Activated CD4-positive, CD25-positive, alpha-beta regulatory T cell treated with anti-CD3 and anti-CD28 coated beads, Interleukin-2, amount 50 U/mL, for 16 hours (primary cell): ENCODE results near the gene SORCS1.

ENCODE experiments used
- DNase-seq: peaks from one replicate; pipeline ENCODE4 v3.0.0-alpha.2; 2020; ENCODE audit warnings: low read depth, low spot score

SORCS1 gene

DNA sequence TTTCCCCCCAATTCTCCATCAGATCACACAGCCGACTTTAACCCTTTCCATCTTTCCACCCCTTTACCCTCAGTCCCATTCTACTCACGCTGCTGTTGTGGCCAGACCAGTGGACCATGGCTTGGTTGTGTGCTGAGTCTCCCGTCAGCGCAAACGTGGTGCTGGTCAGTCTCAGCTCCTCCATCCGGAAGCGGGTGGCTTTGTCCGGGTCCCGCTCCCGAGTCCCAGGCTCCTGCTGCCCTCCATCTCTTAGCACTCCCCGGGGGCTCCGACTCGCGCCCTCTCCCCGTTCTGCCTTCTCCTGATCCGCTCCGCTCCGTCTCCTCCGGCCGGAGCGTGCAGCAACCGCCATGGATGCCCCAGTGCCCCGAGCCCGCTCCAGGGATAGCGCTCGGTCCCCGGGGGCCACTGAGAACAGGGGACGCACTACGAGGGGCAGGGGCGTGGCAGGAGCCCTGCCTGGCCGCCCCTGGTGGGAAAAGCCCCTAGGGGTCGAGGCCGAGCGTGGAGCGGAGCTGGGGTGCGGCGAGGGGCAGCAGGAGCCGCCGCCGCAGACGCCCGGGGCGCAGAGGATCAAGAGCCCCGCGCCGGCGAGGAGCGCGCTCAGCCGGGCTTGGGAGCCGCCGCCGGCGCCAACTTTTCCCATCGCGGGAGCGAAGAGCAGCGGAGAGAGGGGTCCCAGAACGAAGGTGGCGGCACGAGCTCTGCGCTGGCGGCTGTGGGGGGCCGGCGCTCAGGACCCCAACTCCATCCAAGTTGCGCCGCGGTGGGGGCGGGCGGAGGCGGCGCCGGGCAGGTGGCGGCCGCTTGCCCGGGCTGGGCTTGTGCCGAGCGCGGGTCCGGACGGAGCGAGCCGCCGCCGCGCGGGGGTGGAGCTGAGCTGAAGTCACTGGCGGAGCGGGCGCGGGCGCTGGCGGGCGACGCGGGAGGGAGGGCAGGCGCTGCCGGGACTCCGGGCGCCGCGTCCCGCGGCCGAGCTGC lies at the start of gene SORCS1:
Gene SORCS1 (minus strand): TSS at position 826 of the 981 bp plus-strand sequence.
- DNase-seq: no peak

DNA sequence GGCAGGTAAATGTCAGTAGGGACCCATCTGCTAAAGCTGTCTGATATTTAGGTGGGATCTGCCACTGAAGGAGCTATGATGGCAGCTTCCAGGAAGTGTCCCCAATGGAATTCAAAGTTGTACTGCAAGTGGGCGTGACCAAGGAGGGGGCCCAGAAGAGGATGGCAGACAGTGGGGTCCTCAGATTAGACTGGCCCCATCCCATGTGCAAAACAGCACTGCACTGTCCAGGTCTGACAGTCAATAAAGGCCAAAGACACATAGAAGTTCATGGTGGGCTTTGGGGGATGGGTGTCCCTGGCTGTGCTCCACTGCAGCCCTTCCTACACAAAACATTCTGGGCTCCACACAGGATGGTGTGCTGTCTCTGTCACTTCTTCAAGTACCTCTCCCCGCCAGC lies 49.8 kb upstream of the SORCS1 start:
- no peak for DNase-seq

DNA sequence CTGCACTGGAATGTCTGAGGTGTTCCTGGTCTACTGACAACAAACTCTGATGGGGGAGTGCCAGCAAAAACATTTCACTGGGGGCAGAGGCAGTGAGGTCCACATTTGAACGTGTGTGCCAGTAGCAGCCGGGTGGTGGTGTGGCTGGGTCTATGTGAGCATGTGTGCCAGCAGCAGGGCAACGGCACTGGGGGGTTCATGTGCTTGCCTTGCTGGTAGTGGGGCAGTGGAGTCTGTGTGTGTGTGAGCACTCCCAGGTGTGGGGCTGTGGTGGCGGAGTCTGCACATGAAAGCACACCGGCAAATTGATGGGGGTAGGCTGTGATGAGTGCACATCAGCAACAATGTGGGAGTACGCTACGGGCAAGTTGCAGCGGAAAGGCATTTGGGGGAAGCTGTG lies 49.4 kb upstream of the SORCS1 start:
- no peak for DNase-seq

DNA sequence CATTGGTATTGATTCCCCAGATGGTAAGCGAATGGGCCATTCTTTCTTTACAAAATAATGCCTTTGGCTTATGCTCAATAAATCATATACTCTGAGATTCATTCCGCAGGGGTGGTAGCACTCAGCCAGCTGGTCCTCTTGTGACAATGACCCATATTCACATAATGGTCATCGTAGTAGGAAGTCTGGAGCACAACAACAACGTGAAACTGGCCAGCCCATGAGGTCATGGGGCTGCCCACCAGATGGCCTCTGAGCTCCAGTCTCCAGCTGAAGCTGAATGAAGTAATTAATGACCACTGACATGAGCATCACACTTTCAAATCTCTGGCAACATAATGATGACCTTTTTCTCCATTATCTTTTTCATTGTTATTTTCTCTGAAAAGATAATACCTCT lies 42.3 kb upstream of the SORCS1 start:
- DNase-seq: no peak

DNA sequence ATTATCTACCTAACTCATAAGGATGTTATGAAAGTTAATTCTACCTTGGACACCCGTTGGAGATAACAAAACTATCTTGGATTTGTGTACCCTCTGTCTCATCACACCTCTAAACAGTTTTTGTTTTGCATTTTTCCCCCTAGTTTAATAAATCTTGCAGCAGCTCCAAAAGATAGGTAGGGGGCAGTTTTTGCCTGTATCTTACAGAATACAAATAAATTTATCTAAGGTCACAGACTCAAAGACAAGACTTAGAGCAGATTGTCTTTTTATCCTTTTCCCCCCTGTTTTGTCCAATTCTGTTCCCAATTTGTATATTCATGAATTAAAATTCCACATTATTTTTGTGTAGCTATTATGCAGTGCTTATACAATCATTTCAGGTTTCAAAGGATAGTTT lies 5.0 kb upstream of the SORCS1 start:
- DNase-seq: no peak

DNA sequence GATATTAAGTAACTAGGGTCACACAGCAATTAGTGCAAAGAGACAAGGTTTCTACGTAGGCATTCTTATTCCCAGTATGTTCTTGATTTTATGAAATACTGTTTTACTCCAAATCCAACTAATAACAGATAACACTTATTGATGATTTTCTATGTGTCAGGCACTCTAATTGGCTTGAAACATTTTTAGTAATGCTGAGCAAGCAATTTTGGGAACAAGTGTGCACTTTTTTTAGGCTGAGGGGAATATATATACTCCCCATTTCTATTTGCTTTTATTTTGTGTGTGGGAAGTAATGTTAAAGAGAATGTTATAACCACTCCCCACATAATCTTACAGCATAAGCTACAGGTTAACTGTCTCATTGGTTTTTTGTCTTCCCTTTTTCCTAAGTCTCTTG lies 4.2 kb upstream of the SORCS1 start:
- no peak for DNase-seq

DNA sequence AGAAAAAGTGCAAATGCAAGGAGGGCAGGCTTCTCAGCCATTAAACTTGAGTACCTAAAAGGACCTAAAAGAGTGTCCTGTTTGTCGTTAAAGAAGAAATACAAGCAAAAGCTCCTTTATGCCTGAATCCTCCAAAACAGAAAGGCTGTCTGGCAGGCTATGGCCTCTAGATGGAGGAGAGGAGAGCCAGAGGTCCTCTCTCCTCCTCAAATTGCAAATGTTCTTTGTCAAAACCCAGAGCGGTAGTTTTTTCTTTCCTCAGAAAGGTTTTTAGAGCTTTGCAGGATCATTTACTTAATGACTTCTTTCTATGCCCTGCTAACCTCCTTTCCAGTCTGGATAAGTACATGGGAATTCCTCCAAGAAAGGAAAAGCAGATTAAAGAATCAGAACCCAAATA lies 1.9 kb upstream of the SORCS1 start:
- DNase-seq: no peak

DNA sequence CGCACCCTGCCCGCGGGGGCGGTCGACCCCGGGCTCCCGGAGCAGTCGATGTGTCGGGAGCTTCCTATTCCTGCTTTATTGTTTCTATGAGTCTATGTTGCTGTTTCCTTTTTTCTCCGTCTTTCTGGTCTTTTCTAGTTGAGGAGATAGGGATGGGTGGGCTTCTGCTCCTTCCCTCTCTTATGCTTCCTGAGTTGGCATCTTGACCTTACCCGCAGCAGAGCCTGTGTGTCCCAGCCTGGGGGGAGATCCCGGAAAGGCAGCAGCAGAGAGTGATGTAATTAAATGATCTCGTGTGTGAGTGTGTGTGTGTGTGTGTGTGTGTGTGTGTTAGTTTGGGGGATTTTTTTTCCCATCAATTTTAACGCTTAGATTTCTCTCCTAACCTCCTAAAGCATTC lies 486 bp upstream of the SORCS1 start:
- no peak for DNase-seq

DNA sequence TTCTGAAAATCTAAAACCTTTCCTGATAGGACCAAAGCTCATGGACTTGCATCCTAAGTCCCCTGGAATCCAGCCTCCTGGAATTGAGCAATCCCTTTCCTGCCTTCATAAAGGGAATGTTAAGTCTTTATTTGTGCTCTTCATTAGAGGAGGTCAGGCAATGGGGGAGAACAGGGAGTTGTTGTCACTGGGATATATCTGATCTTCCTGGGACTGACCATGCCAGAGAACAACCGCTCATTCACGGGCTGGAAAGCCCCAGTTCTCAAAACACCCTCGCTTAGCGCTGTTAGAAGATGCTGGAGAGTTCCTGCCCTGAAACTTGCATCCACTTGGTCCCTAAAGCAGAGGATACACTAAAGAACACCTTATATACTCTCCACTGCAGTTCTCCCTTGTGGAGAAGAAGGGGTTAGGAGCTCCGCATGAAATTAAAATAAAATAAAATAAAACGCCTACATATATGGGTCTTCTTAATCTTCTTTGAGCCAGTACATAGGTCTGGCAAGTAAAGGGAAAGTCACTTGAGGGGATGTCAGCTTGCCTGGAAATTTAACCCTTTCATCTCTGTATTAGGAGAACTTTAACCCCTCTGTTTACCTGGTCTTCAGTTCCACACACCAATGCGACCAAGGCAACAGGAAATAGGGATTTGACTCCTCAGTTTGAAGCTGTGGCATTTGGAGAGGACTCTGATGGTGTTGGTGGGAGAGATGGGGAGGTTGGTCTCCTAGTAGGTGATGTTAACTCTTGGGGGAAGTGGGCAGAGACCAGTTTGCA lies 1.2 kb downstream of the SORCS1 start:
- DNase-seq: no peak

DNA sequence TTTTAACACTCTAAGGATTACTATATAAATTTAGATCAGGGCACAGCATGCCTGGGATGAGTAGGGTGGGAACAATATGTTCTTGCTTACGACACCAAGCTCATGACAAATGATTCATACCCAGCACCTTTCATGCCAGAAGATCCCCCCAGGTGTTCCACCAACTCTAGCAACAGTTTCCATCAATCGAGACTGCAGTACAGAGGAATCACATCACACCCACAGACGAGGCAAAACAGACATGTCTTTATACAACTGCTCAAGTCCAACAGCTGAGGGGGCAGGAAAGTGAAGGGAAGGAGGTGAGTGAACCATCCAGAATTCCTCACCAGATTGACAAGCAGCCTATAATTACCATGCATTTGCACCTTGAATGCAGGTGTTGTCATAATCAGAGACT lies 3.6 kb downstream of the SORCS1 start:
- no peak for DNase-seq

DNA sequence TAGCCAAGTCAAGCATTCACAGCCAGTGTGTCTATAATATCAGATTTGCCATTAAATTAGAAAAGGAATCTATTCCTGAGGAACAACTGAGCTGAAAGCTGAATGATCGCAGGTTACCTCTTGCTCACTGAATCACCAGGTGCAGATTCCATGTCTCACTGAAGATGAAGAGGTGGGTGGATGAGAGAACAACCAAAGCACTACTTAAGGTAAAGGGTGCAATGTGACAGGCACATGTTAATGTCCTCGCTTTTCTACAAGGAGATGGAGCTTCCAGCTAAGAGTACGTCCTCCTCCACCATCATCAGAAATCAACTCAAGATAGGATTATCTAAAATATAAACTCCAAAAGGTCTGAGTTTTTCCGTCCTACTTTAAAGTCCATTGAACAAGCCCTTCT lies 4.6 kb downstream of the SORCS1 start:
- no peak for DNase-seq

DNA sequence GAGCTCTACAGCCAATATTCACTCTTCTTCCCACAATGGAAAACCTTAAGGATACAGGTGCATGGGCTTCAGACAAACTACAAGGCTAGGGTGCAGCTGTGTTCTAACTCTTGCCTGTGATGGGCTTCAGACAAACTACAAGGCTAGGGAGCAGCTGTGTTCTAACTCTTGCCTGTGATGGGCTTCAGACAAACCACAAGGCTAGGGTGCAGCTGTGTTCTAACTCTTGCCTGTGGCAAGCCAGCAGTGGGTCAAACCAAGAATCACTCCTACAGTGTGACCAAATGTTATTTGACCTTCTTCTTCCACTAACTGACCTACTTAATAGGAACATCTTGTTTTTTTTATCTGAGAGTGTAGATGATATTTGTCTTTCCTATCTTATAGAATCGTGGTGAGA lies 7.4 kb downstream of the SORCS1 start:
- DNase-seq: no peak

DNA sequence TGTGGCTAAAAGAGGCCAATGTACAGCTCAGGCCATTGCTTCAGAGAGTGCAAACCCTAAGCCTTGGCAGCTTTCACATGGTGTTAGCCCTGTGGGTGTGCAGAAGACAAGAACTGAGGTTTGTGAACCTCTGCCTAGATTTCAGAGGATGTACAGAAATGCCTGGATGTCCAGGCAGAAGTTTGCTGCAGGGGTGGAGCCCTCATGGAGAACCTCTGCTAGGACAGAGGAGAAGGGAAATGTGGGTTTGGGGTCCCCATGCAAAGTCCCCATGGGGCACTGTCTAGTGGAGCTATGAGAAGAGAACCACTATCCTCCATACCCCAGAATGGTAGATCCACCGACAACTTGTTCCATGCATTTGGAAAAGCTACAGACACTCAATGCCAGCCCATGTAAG lies 12.4 kb downstream of the SORCS1 start:
- no peak for DNase-seq

DNA sequence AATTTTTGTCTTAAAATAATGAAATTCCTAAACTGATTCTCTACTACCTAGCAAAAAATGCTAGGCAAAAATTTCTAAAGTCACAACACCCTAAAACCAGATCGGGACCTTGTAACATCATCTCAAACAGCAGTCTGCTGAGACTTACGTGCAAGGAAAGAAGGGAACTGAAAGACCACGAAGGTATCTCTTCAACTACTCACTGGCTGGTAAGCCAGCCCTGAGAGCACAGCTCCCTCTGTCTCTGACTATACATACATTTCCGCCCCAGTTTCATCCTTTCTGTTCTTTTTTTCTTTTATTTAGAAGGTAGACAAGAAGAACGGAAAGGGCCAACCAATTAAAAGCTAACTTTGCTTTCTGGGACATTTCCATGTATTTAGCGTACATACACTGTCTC lies 15.6 kb downstream of the SORCS1 start:
- no peak for DNase-seq

DNA sequence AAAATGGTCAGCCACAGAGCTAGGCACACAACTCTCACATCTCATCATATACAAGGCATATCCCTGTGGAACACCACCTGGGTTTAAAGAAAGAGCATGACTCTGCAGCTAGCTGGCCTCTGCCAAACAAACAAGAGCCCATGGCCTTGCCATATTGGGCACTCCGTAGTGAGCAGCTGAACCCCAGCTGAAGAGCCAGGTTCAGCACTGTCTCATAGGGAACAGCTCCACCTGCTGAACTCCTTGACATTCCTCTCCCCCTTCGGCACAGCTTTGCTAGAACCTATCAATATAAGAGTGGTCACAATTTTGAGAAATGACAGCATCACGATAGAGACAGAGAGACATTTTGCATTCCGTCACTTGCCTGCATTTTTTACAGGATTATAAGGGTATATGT lies 20.0 kb downstream of the SORCS1 start:
- no peak for DNase-seq

DNA sequence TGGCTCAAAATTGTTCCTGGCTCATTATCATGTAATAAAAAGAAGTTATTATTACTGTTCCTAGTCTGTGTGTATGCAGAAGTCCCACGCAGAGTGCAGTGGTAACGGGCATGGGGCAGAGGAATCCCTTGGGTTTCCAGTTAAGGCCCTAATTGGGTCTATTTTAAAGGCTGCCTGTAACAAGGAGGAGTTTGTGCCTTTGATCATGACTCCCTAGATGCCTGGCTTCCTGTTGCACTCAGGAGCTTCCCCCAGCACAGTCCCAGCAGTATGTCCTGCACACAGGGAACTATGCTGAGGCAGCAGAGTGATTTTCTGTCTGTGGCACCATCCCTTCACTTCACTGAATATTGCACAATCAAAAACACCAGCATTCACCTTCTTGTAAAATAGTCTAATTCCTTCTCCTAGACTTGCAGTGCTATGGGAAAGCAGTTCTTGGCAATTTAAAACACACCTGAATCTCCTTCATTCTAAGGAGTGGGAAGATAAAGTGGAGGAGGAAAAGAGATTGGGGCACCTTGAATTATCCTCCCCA lies 22.9 kb downstream of the SORCS1 start:
- DNase-seq: no peak

DNA sequence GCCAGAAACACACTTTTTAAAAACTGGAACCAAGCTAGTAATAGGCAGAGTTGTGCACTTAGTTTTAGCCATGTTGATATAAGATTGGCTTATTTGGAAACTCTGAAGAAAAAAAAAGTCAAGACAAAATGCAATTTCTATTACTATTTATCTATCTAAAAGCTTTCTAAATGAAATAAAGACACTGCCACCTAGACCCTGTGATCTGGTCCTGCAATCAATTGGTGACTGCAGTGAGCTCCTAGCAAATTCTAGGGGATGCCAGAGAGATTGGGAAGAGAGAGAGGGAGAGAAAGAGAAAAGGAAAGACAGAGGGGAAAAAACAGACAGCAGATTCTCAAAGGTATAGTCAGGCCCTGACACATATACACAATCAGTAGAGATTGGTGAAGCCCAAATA lies 25.3 kb downstream of the SORCS1 start:
- no peak for DNase-seq

DNA sequence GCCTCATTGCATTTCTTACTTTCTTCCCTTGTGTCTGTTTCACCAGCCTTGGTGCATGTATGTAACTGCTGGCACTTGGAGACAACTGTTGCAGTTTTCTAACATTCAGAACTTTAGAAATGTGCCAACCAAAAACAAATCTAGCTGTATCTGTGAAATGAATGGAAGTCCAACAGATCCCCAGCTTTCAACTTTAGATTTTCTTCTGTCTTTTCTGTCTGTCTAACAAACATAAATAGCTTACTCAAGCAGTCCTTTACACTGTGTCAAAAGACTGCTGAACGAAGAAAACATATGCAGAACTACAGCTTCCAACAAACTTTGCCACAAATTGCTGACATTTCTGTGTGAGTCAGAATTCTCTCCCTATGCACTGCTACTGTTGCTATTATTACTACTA lies 30.9 kb downstream of the SORCS1 start:
- DNase-seq: no peak

DNA sequence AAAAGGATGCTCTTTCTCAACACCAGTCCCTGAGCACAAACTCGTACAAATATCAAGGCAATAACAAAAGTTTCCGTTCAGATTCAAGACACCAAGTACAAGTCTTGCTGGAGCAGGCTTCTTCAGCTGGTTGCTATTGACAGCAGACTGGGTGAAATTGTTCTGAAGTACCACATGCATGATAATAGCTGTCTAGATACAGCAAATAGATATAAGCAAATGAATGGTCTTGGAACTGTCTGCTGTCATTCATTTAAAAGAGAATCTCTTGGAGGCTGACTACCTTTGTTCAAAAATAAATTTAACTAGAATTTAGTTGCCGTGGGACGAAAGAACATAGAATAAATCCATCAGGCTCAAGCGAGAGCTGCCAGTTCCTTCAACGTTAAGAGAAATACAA lies 35.5 kb downstream of the SORCS1 start:
- DNase-seq: no peak

DNA sequence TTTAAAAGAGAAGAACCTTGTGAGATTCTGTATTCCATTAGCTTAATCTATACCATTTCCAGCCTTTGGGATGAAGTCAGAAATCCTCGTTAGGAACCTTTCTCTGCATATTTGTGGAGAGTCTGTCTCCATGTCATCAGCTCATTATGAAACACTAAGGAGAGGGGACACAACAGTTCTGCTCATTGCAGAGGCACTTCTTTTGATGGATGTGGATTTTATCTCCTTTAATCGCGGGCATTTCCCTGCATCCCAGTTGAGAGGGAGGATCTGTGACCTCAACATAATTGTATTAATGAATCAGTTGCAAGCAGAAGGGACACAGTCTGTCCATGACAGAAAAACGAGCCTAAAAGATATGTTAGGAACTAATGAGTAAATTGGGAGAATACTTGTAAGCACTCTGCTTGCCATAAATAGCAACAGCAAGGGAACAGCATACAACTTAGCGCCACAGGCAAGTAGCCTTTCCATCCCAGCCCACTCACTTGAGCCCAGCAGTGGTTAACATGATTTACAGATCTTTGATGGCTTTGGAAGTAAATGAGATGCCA lies 37.9 kb downstream of the SORCS1 start:
- DNase-seq: no peak

DNA sequence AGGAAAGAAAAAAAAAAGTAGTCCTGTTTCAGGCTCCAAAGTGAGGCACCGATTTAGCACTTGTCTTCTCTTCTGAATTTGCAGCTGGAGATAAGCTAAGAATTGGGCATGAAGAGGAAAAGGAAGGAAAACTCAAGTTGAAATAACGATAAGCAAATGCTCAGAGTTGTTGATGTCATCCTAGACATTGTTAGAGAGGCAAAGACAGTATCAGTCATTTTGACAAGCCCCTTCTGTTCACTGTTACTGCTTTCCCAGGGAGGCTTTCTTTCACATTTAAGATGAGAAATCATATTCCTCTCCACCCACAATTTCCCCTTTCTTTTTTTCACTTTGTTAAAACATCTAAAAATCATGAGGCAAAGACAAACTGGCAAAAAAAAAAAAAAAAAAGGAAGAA lies 41.8 kb downstream of the SORCS1 start:
- no peak for DNase-seq

DNA sequence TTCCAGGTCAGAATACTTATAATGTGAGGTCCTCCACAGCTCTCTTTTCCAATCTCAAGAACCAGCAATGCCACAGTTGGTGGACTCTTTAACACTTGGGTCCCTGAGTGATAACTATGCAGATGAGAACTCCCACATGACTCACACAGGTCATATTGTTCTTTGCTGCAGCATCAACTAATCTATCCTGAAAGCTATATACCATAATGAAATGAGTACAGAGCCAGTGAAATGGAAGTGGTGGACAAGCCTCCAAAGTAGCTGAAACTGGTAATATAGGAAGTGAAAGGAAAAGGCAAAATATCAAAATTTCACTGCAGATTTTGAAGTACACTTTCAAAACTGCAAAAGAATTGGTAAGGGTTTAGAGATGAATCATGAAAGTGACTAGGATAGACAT lies 45.6 kb downstream of the SORCS1 start:
- DNase-seq: no peak
